Amniotic stem cell (primary cell): ENCODE results near the gene DCTN3.
A peak's percentile ranks its signal among the peaks of the same experiment; 100 is the strongest.

Experiments used
- DNase-seq: peaks from one replicate; lab custom pipeline; 2025; lab: John Stamatoyannopoulos, UW

The DCTN3 gene

GRCh38 chr9:34623374-34624235 lies 3.3 kb upstream of the DCTN3 start:
- DNase-seq: no peak

DNA sequence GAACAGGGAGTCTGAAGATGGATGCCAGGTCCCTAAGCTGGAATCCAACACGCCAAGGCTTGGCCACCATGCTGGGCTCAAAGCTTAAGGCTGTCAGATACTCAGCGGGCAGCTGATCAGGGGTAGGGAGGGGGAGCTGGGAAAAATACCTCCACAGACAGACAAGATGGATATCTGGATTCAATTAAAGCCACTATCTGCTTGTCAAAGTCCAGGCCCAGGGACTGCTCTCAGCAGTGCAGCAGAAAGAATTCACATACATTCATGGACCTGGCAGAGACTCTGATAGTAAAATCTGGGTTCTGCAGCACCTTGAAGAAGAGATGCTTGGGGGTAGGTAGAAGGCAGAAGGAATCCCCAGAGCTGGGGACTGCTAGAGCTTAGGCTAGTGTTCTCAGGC lies 5.2 kb downstream of the DCTN3 start:
- DNase-seq: no peak

- DNase-seq: peak; percentile 36
These were observed 7.4 kb downstream of the DCTN3 start for GRCh38 chr9:34612788-34613390.

DNA sequence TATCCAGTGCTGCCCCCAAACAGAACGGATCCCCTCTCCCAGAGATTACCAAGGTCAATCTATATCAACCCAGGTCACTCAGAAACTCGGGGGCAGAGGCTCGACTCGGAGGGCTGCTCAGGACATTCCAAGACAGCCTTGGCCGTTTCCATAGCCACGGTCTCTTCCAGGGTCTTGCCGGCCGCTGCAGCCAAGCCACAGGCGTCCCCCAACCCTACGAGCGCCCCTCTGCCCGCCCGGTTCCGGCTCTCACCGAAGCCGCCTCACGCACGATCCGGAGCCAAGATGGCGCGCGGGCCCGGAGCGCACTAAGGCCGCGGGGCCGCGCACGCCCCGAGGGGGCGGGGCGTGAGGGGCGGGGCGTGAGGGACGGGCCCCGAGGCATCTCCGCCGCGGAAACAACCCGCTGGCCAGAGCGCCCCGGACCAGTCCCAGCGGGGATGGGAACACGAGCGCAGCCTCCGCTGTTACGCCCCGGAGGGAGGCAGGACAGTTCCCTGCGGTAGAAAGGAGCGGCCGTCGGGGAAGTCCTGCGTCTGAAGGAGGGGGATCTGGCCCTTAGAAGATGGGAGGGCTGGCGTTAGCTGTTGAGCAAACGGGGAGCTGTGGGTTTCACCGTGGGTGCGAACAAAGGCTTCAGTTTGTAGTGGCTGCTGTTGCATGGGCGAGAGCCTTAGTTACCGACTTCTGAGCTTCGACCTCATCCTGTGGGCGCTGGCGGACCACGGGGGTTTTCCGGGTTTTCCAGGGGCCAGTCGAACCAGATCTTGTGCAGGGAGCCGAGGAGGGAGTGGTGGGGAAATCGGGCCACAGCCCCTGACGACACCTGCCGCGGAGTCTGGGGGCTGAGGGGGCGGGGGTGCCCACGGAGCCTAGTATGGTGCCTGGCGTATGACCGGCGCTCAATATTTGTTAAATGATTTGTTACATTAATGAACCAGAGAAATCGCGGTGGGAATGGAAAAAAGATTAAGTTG lies 8.2 kb downstream of the DCTN3 start, which contains the start of gene RPP25L:
Gene RPP25L (minus strand): TSS at position 287 of the 977 bp plus-strand sequence. CDS start 801 bp downstream, outside the sequence.
- DNase-seq: peak; percentile 70

DNA sequence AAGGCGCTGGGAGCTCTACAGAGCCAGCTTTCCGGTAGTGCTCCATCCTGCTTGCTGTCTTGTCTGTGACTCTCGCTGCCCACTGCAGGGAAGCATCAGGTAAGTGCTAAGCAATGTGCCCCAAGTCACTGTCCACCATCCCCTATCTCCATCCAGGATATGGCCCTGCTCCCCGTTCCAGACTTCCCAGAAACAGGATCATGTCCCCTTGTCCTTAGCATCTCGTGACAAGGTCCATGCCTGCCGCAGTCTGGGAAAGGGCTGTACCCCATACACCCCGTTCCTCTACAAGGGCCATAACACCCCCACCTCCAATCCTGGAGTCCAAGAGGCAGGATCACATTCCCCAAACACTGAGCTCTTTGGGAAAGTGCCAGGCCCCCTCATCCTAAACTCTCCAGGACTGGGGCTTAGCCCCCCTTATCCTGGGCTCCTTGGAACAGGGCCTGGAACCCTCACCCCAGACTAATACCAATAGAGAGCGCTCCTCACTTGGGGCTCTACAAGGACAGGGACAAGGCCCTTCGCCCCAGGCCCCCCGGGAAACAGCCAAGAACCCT lies 9.0 kb downstream of the DCTN3 start:
- no peak for DNase-seq

DNA sequence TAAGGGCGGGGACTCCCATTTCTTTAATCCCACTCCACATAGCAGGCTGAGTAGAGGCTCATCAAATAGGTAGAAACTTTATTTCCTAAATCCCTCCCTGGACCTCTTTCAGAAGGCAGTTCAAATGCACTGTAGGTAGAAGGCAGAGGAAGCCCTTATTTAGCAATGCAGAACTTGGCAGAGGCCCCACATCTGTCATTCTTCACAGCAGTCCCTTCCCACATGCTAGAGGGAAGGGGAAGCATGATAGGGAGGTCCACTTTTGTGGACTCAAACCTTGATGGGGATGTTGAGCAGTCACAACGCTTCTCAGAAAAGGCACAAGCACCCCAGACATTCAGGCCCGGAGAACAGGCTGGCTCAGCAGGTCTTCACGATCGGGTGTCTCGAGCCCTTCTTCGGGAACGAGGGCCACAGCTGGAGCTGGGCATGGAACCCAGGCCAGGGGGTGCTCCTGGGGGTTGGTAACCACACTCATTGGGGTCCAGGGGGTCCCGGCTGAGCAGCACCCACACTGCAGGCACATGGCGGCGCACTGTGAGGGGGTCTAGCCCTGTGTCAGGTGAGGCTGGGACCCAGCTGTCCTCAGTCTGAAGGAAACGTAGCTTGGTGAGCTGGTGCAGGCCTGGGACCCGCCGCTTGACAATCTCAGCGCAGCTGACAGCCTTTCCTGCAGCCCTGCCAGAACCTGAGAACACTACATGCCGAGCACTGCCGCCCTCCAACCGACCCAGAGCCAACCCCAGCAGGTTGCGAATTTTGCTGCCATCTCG lies 9.7 kb downstream of the DCTN3 start:
- no peak for DNase-seq

DNA sequence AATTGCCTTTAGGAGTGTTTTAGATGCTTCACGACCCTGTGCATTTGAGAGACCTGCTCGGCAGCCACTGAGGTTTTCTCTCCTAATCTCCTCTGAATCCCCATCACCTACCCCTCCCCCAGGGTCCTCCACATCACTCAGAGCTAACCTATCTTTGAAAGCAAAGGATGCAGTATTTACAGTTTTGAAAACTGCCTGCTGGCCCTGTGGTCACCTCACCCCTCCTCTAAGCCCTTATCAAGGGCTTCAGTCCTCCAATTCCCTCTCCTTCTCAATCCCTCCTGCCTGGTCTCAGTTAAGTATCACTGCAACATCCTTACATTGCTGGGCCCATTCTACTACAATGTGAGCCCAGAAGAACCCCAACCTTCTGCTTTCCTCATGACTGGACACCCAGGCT lies 13.0 kb downstream of the DCTN3 start:
- no peak for DNase-seq

DNA sequence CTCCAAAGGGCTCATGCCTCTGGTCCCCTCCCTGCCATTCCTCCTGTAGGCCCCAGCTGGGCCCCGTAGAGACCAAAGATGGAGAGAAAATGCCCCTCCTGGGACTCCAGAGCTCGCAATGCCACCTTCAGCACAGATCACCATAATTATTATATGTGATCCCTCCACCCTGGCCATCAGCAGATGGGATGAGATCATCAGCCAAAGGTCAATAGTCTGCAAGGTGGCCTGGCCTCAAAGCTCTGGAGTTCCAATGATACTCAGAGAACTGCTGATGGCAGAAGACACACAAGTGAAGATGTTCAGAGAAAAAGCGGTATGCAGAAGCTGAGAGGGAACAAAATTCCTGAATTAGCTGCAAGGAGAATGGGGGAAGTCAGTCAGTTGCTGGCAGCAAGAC lies 13.4 kb downstream of the DCTN3 start:
- DNase-seq: no peak

- DNase-seq: no peak
These were observed 14.1 kb downstream of the DCTN3 start for GRCh38 chr9:34606190-34606589.

- peak; percentile 68 for DNase-seq
These were observed 16.6 kb downstream of the DCTN3 start for GRCh38 chr9:34603610-34604231.

DNA sequence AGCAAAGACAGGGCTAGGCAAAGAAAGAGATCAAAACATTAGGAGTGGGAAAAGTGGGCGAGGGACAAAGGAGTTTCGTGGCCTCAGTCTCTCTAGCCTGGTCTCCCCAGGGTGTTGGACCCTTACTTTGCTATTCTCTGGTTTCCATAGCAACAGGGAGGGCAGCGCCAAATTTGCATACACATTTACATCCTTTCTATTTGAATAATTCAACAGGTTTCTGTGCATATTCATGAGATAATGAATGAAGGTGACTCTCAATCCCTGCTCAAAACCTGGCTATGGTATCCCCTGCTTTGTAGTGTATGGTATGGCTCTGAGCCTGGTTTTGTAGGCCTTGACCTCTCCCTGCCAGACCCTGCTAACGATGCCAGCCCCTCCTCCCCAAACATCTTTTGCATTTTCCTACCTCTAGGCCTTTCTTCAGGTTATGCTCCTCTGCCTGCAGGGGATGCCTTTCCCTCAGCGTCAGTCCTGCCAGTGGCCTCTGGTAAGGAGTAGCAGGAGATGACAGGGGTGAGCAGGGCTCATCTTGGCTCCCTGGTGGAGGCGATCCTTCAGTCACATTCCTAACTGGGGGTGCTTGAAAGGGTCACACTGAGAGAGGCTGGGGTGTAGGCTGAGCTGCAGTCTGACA lies 18.2 kb downstream of the DCTN3 start:
- no peak for DNase-seq

GRCh38 chr9:34600908-34601307 lies 19.4 kb downstream of the DCTN3 start:
- no peak for DNase-seq

DNA sequence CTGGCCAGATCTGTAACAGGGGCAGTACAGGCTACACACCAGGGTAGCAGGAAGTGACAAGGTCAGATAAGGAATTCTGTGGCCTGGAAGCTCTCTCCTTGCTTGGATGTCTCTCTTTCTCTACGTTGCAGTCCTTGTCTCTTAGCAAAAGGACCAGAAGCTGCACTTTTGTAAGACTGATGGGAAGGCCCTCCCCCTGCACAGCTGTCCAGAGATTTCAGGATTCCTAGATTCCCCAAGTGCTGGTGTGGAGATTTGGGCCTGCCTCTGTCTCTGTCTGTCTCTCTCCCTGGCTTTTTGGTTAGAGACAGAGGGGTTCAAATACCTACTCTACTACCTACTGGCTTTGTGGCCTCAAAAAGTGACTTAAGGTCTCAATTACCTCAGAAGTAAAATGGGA lies 20.7 kb downstream of the DCTN3 start:
- DNase-seq: no peak

GRCh38 chr9:34594177-34594576 lies 26.1 kb downstream of the DCTN3 start:
- no peak for DNase-seq

DNA sequence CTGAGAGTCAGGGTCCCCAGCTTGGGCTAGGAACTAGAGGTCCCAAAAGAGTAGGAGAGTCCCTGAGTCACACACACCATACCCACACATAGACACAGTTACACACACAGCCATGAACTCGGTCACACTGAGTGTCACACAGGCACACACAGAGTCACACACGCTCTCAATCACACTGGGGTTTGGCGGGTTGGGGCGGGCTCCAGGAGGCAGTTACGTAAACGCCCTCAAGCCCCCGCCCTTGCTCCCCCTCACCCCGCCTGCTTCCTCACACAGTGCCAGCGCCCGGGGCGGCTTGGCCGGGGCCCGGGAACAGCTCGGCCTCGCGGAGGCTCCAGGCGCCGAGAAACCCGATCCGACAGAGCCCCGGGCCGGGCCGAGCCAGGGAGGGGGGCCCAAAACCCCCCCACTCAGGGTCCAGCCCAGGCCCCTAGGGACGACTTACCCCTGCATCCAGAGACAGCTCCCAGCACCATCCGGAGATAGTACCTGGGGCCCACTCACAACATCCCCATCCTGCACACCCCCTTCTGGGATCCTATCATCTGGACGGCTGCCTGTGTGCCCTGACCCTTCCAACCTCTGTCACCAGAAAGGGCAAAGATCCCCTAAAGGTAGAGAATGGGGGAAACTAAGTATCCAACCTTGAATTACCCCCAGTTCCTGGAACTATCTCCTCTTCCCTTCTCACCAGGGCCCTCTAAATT lies 27.2 kb downstream of the DCTN3 start:
- DNase-seq: no peak

- no peak for DNase-seq
These were observed 28.1 kb downstream of the DCTN3 start for GRCh38 chr9:34591917-34592866.

- peak; percentile 20 for DNase-seq
These were observed 28.9 kb downstream of the DCTN3 start for GRCh38 chr9:34591248-34591916.
